PC-9 (cell line): ENCODE results near the gene DPPA5. TPM values are rescaled to one million over a fixed set of nuclear protein-coding genes. Genes with fewer than 3 reads are reported as not detected.

Source experiments
- BruUV-seq: library from RNA; stranded (reverse); fragments of 400-500 nt; replicated peaks from 2 replicates; lab custom pipeline; 2021; lab: Mats Ljungman, UMichigan
- CTCF ChIA-PET: fragments of 300-600 bp; sonication (Branson Sonifier 250); formaldehyde crosslinking; loops from one replicate; lab custom pipeline; 2022; ENCODE audit warnings: antibody characterized with exemption; lab: Charles Lee
- POLR2A ChIA-PET: fragments of 300-600 bp; sonication (Branson Sonifier 250); formaldehyde crosslinking; loops from one replicate; lab custom pipeline; 2022; ENCODE audit warnings: antibody characterized with exemption; ENCODE audit not compliant: unreplicated experiment; lab: Charles Lee
- DNase-seq, 2 experiments: peaks; one replicate each; pipeline versions ENCODE4 v3.0.0 to v3.0.0-alpha.2; 2015 to 2022; ENCODE audit warnings: mixed read lengths in 1 of 2
- H2AFZ ChIP-seq: fragments of 200-600 bp; sonication (generic); 2 replicates; pipeline ENCODE4 v1.8.1; 2017; ENCODE audit warnings: antibody characterized with exemption
- H3F3A ChIP-seq: fragments of 200-600 bp; sonication (generic); 2 replicates; pipeline ENCODE4 v1.8.1; 2017; ENCODE audit warnings: antibody characterized with exemption, mild to moderate bottlenecking, low read depth; ENCODE audit not compliant: insufficient read depth
- H3K27ac ChIP-seq: fragments of 200-600 bp; sonication (generic); 2 replicates; pipeline ENCODE4 v1.6.1; 2016; ENCODE audit warnings: mixed run types
- H3K27me3 ChIP-seq: fragments of 200-600 bp; sonication (generic); 2 replicates; pipeline ENCODE4 v1.6.1; 2016; ENCODE audit warnings: low read depth, mixed run types; ENCODE audit not compliant: insufficient read depth
- H3K36me3 ChIP-seq: fragments of 200-600 bp; sonication (generic); 2 replicates; pipeline ENCODE4 v1.6.1; 2016; ENCODE audit warnings: low read depth, mixed run types
- H3K4me1 ChIP-seq: fragments of 200-600 bp; sonication (generic); replicated peaks from 2 replicates; pipeline ENCODE4 v1.6.1; 2016; ENCODE audit warnings: mixed run types; ENCODE audit not compliant: insufficient read depth
- H3K4me2 ChIP-seq: fragments of 200-600 bp; sonication (generic); 2 replicates; pipeline ENCODE4 v1.6.1; 2017; ENCODE audit warnings: mixed run types
- H3K4me3 ChIP-seq: fragments of 200-600 bp; sonication (generic); 2 replicates; pipeline ENCODE4 v1.6.1; 2016; ENCODE audit warnings: mixed run types
- H3K79me2 ChIP-seq: fragments of 200-600 bp; sonication (generic); 2 replicates; pipeline ENCODE4 v1.6.1; 2017; ENCODE audit warnings: low read depth, mixed run types
- H3K9me2 ChIP-seq: fragments of 200-600 bp; sonication (generic); 2 replicates; pipeline ENCODE4 v1.8.1; 2017; ENCODE audit warnings: mild to moderate bottlenecking; ENCODE audit not compliant: insufficient read depth
- H3K9me3 ChIP-seq: fragments of 200-600 bp; sonication (generic); 2 replicates; pipeline ENCODE4 v1.8.1; 2016; ENCODE audit warnings: low read depth; ENCODE audit not compliant: insufficient read depth
- H4K20me1 ChIP-seq: fragments of 200-600 bp; sonication (generic); 2 replicates; pipeline ENCODE4 v1.8.1; 2017; ENCODE audit not compliant: insufficient read depth
- CTCF ChIP-seq: fragments of 200-600 bp; sonication (generic); conservative IDR thresholded peaks from 2 replicates; pipeline ENCODE4 v1.6.1; 2017; ENCODE audit warnings: mixed run types, antibody characterized with exemption, mild to moderate bottlenecking, moderate library complexity
- EZH2 ChIP-seq: fragments of 200-600 bp; sonication (generic); IDR thresholded peaks from 2 replicates; pipeline ENCODE4 v1.8.0; 2017; ENCODE audit warnings: antibody characterized with exemption, low read depth
- intact Hi-C: fragments of 100-400 bp; cut with micrococcal nuclease; formaldehyde crosslinking; loops from one replicate; pipeline ENCODE4 v1.10.0; 2022; ENCODE audit not compliant: unreplicated experiment
- total RNA-seq: library from RNA; stranded (reverse); gene quantifications from 2 replicates; pipeline ENCODE4 v1.2.3, GENCODE V29; 2021

The DPPA5 gene
- total RNA-seq, 1 experiment from 2014 or later, result not detected

- Histone ChIP-seq H3K27ac (no peak overlapping the region), H3K9me3 (peaks cover 5% of the 10 kb centered on the region; the same call in 1 of the 2 replicates), H3K36me3 (no peaks in the 10 kb centered on the region), H3K27me3 (no peaks in the 10 kb centered on the region), H3F3A (no peaks in the 10 kb centered on the region), H3K4me3 (no peak overlapping the region), H3K4me1 (no peaks in the 10 kb centered on the region), H4K20me1 (no peaks in the 10 kb centered on the region), H3K9me2 (no peaks in the 10 kb centered on the region), H2AFZ (no peak overlapping the region), H3K79me2 (no peaks in the 10 kb centered on the region), H3K4me2 (no peak overlapping the region)
- ChIA-PET POLR2A (no interaction called here), CTCF (interaction anchor here (0.5 kb wide), 1 partner anchor 30 kb away, joined by 3 read pairs; no protein-coding TSS in a partner anchor)
- BruUV-seq, result no TSS peak
- TF ChIP-seq CTCF, result no peak
- TF ChIP-seq EZH2, result no peak
- intact Hi-C loops, result no loop called here
- no peak for DNase-seq
Measured at GRCh38 chr6:73371984-73372383, 17.9 kb upstream of the DPPA5 start.

GRCh38 chr6:73369563-73369962 lies 15.5 kb upstream of the DPPA5 start, which contains the start of gene OOEP:
TSS of gene OOEP (minus strand) at chr6:73369897. CDS start at chr6:73369792, 105 bp downstream.
- H3K4me3 ChIP-seq, result no peak within 1 kb of the TSS
- H3K4me2 ChIP-seq, result no peak within 1 kb of the TSS
- no peaks in the 10 kb centered on the region for H3K27me3 ChIP-seq
- no peaks in the 10 kb centered on the region for H3K4me1 ChIP-seq
- ChIA-PET POLR2A (no interaction called here), CTCF (interaction anchor here (0.5 kb wide), 1 partner anchor 1799 kb away, joined by 3 read pairs; no protein-coding TSS in a partner anchor)
- no peak within 1 kb of the TSS for H3K27ac ChIP-seq
- intact Hi-C loops, result no loop called here
- H3K36me3 ChIP-seq, result no peaks in the 10 kb centered on the region
- H3K9me2 ChIP-seq, result no peaks in the 10 kb centered on the region
- H2AFZ ChIP-seq, result no peak within 1 kb of the TSS
- no peak for TF ChIP-seq EZH2
- no peak for TF ChIP-seq CTCF
- peaks cover 5% of the 10 kb centered on the region; the same call in 1 of the 2 replicates for H3K9me3 ChIP-seq
- H4K20me1 ChIP-seq, result no peaks in the 10 kb centered on the region
- H3K79me2 ChIP-seq, result no peaks in the 10 kb centered on the region
- BruUV-seq, result no TSS peak
- no peak for DNase-seq
- no peaks in the 10 kb centered on the region for H3F3A ChIP-seq

GRCh38 chr6:73369157-73369556 lies 15.1 kb upstream of the DPPA5 start:
- no peak overlapping the region for H3K4me2 ChIP-seq
- H3K79me2 ChIP-seq, result no peaks in the 10 kb centered on the region
- H3K27ac ChIP-seq, result no peak overlapping the region
- no peak for DNase-seq
- TF ChIP-seq EZH2 (no peak), CTCF (no peak)
- no peak overlapping the region for H2AFZ ChIP-seq
- H4K20me1 ChIP-seq, result no peaks in the 10 kb centered on the region
- intact Hi-C loops, result no loop called here
- H3F3A ChIP-seq, result no peaks in the 10 kb centered on the region
- BruUV-seq, result no TSS peak
- CTCF ChIA-PET, result interaction anchor here (0.5 kb wide), 1 partner anchor 1799 kb away, joined by 3 read pairs; no protein-coding TSS in a partner anchor
- POLR2A ChIA-PET, result no interaction called here
- H3K27me3 ChIP-seq, result no peaks in the 10 kb centered on the region
- no peaks in the 10 kb centered on the region for H3K4me1 ChIP-seq
- peaks cover 5% of the 10 kb centered on the region; the same call in 1 of the 2 replicates for H3K9me3 ChIP-seq
- no peaks in the 10 kb centered on the region for H3K9me2 ChIP-seq
- H3K36me3 ChIP-seq, result no peaks in the 10 kb centered on the region
- H3K4me3 ChIP-seq, result no peak overlapping the region
